Measurements from ENCODE around the gene MAU2. TPM values are rescaled to one million over a fixed set of nuclear protein-coding genes. Genes with fewer than 3 reads are reported as not detected.
A peak's percentile ranks its signal among the peaks of the same experiment; 100 is the strongest.
"Not testable (repeated sequence)": the region's sequence is repeated elsewhere in the genome, so short reads cannot be mapped to it uniquely, and the experiment has no call there.

The MAU2 gene
- total and polyA plus RNA-seq, 4 donors: 28.0 to 78.8 (median 47.1) TPM

GRCh38 chr19:19350756-19351155 is 30.1 kb downstream of the MAU2 start:
- H3K4me3 ChIP-seq (ENCODE audit: low read depth, low read length); DNase-seq (ENCODE audit: low read depth in 4 of 6, low spot score in 6 of 6); H3K27ac ChIP-seq (ENCODE audit: low read depth, low read length); H3K9me3 ChIP-seq (ENCODE audit: control insufficient read depth, insufficient read depth, low read length); H3K4me1 ChIP-seq (ENCODE audit: control insufficient read depth, insufficient read depth, low read length); H3K27me3 ChIP-seq (ENCODE audit: control insufficient read depth, insufficient read depth, low read length): not testable (repeated sequence)
- H3K36me3 ChIP-seq (ENCODE audit: control insufficient read depth, insufficient read depth, low read length): peaks cover 98% of the 10 kb centered on the region
- WGBS (ENCODE audit: insufficient coverage): 90% methylated on average over 2 of the region's 8 CpGs

GRCh38 chr19:19352823-19353222 is 32.2 kb downstream of the MAU2 start:
- Histone ChIP-seq H3K36me3 (ENCODE audit: control insufficient read depth, insufficient read depth, low read length) (peaks cover 96% of the 10 kb centered on the region), H3K27ac (ENCODE audit: low read depth, low read length) (no peak overlapping the region), H3K27me3 (ENCODE audit: control insufficient read depth, insufficient read depth, low read length) (no peaks in the 10 kb centered on the region), H3K9me3 (ENCODE audit: control insufficient read depth, insufficient read depth, low read length) (no peaks in the 10 kb centered on the region), H3K4me1 (ENCODE audit: control insufficient read depth, insufficient read depth, low read length) (no peaks in the 10 kb centered on the region), H3K4me3 (ENCODE audit: low read depth, low read length) (no peak overlapping the region)
- 94% methylated on average over 8 of the region's 8 CpGs for WGBS (ENCODE audit: insufficient coverage)
- no peak for DNase-seq (ENCODE audit: low read depth in 4 of 6, low spot score in 6 of 6)

GRCh38 chr19:19354007-19354406 is 33.4 kb downstream of the MAU2 start:
- no peaks in the 10 kb centered on the region for H3K9me3 ChIP-seq (ENCODE audit: control insufficient read depth, insufficient read depth, low read length)
- no peaks in the 10 kb centered on the region for H3K27me3 ChIP-seq (ENCODE audit: control insufficient read depth, insufficient read depth, low read length)
- DNase-seq (ENCODE audit: low read depth in 4 of 6, low spot score in 6 of 6): no peak
- WGBS (ENCODE audit: insufficient coverage): 98% methylated on average over 5 of the region's 5 CpGs
- no peaks in the 10 kb centered on the region for H3K4me1 ChIP-seq (ENCODE audit: control insufficient read depth, insufficient read depth, low read length)
- no peak overlapping the region for H3K27ac ChIP-seq (ENCODE audit: low read depth, low read length)
- H3K4me3 ChIP-seq (ENCODE audit: low read depth, low read length): no peak overlapping the region
- H3K36me3 ChIP-seq (ENCODE audit: control insufficient read depth, insufficient read depth, low read length): peaks cover 94% of the 10 kb centered on the region

- WGBS (ENCODE audit: insufficient coverage): 92% methylated on average over 11 of the region's 11 CpGs
- H3K9me3 ChIP-seq (ENCODE audit: control insufficient read depth, insufficient read depth, low read length): no peaks in the 10 kb centered on the region
Observed at GRCh38 chr19:19354932-19355331, 34.3 kb downstream of the MAU2 start.

GRCh38 chr19:19355606-19356139 is 35.0 kb downstream of the MAU2 start:
- 95% methylated on average over 18 of the region's 18 CpGs for WGBS (ENCODE audit: insufficient coverage)
- Histone ChIP-seq H3K9me3 (ENCODE audit: control insufficient read depth, insufficient read depth, low read length) (no peaks in the 10 kb centered on the region), H3K27me3 (ENCODE audit: control insufficient read depth, insufficient read depth, low read length) (no peaks in the 10 kb centered on the region), H3K27ac (ENCODE audit: low read depth, low read length) (no peak overlapping the region), H3K4me1 (ENCODE audit: control insufficient read depth, insufficient read depth, low read length) (peaks cover 1% of the 10 kb centered on the region), H3K4me3 (ENCODE audit: low read depth, low read length) (no peak overlapping the region), H3K36me3 (ENCODE audit: control insufficient read depth, insufficient read depth, low read length) (peaks cover 84% of the 10 kb centered on the region)
- DNase-seq (ENCODE audit: low read depth in 4 of 6, low spot score in 6 of 6): no peak

More at GRCh38 chr19:19354932-19355331, 34.3 kb downstream of the MAU2 start:
- H3K27me3 ChIP-seq (ENCODE audit: control insufficient read depth, insufficient read depth, low read length): no peaks in the 10 kb centered on the region
- peaks cover 90% of the 10 kb centered on the region for H3K36me3 ChIP-seq (ENCODE audit: control insufficient read depth, insufficient read depth, low read length)
- H3K4me1 ChIP-seq (ENCODE audit: control insufficient read depth, insufficient read depth, low read length): no peaks in the 10 kb centered on the region
- H3K27ac ChIP-seq (ENCODE audit: low read depth, low read length): no peak overlapping the region
- no peak for DNase-seq (ENCODE audit: low read depth in 4 of 6, low spot score in 6 of 6)
- H3K4me3 ChIP-seq (ENCODE audit: low read depth, low read length): no peak overlapping the region

GRCh38 chr19:19356500-19356899 is 35.9 kb downstream of the MAU2 start:
- Histone ChIP-seq H3K4me3 (ENCODE audit: low read depth, low read length) (no peak overlapping the region), H3K9me3 (ENCODE audit: control insufficient read depth, insufficient read depth, low read length) (no peaks in the 10 kb centered on the region), H3K27me3 (ENCODE audit: control insufficient read depth, insufficient read depth, low read length) (no peaks in the 10 kb centered on the region), H3K36me3 (ENCODE audit: control insufficient read depth, insufficient read depth, low read length) (peaks cover 76% of the 10 kb centered on the region), H3K27ac (ENCODE audit: low read depth, low read length) (no peak overlapping the region), H3K4me1 (ENCODE audit: control insufficient read depth, insufficient read depth, low read length) (peaks cover 8% of the 10 kb centered on the region)
- no peak for DNase-seq (ENCODE audit: low read depth in 4 of 6, low spot score in 6 of 6)
- 89% methylated on average over 11 of the region's 11 CpGs for WGBS (ENCODE audit: insufficient coverage)

GRCh38 chr19:19356901-19357566 is 36.4 kb downstream of the MAU2 start:
- Histone ChIP-seq H3K4me3 (ENCODE audit: low read depth, low read length) (no peak overlapping the region), H3K36me3 (ENCODE audit: control insufficient read depth, insufficient read depth, low read length) (peaks cover 72% of the 10 kb centered on the region), H3K27ac (ENCODE audit: low read depth, low read length) (no peak overlapping the region), H3K9me3 (ENCODE audit: control insufficient read depth, insufficient read depth, low read length) (no peaks in the 10 kb centered on the region), H3K4me1 (ENCODE audit: control insufficient read depth, insufficient read depth, low read length) (peaks cover 8% of the 10 kb centered on the region), H3K27me3 (ENCODE audit: control insufficient read depth, insufficient read depth, low read length) (no peaks in the 10 kb centered on the region)
- no peak for DNase-seq (ENCODE audit: low read depth in 4 of 6, low spot score in 6 of 6)
- WGBS (ENCODE audit: insufficient coverage): 89% methylated on average over 6 of the region's 13 CpGs

GRCh38 chr19:19361075-19361594 is 40.5 kb downstream of the MAU2 start:
- Histone ChIP-seq H3K27ac (ENCODE audit: low read depth, low read length) (no peak overlapping the region), H3K4me1 (ENCODE audit: control insufficient read depth, insufficient read depth, low read length) (peaks cover 8% of the 10 kb centered on the region), H3K4me3 (ENCODE audit: low read depth, low read length) (no peak overlapping the region), H3K27me3 (ENCODE audit: control insufficient read depth, insufficient read depth, low read length) (no peaks in the 10 kb centered on the region), H3K9me3 (ENCODE audit: control insufficient read depth, insufficient read depth, low read length) (no peaks in the 10 kb centered on the region), H3K36me3 (ENCODE audit: control insufficient read depth, insufficient read depth, low read length) (peaks cover 31% of the 10 kb centered on the region)
- WGBS (ENCODE audit: insufficient coverage): 22% methylated on average over 13 of the region's 14 CpGs
- DNase-seq (ENCODE audit: low read depth in 4 of 6, low spot score in 6 of 6): peak in 5 of 6 donors; percentile 22 to 92 (median 62)

- H3K4me3 ChIP-seq (ENCODE audit: low read depth, low read length): no peak overlapping the region
- H3K9me3 ChIP-seq (ENCODE audit: control insufficient read depth, insufficient read depth, low read length): no peaks in the 10 kb centered on the region
- peaks cover 14% of the 10 kb centered on the region for H3K4me1 ChIP-seq (ENCODE audit: control insufficient read depth, insufficient read depth, low read length)
- 100% methylated on average over 3 of the region's 4 CpGs for WGBS (ENCODE audit: insufficient coverage)
- H3K36me3 ChIP-seq (ENCODE audit: control insufficient read depth, insufficient read depth, low read length): peaks cover 22% of the 10 kb centered on the region
- no peaks in the 10 kb centered on the region for H3K27me3 ChIP-seq (ENCODE audit: control insufficient read depth, insufficient read depth, low read length)
- DNase-seq (ENCODE audit: low read depth in 4 of 6, low spot score in 6 of 6): no peak
- H3K27ac ChIP-seq (ENCODE audit: low read depth, low read length): no peak overlapping the region
Observed at GRCh38 chr19:19362075-19362474, 41.4 kb downstream of the MAU2 start.

All from spinal cord (tissue), 10 donors.